Fibroblast of pulmonary artery (primary cell): Measurements from ENCODE around the gene C1orf52.

Source experiments
- DNase-seq: peaks from one replicate; pipeline ENCODE4 v3.0.0-alpha.2; 2010; ENCODE audit warnings: low read depth
- H3K4me3 ChIP-seq: replicated peaks from 2 replicates; pipeline ENCODE4 v1.5.1; 2011; ENCODE audit warnings: low read depth, mild to moderate bottlenecking, control low read depth, low read length, moderate library complexity
- TF ChIP-seq, protein P1 (sequence below): IDR thresholded peaks from 2 replicates; pipeline ENCODE4 v1.5.1; 2011; ENCODE audit warnings: mild to moderate bottlenecking, control low read depth, low read length, inconsistent platforms; ENCODE audit errors: missing control alignments

Gene C1orf52

DNA sequence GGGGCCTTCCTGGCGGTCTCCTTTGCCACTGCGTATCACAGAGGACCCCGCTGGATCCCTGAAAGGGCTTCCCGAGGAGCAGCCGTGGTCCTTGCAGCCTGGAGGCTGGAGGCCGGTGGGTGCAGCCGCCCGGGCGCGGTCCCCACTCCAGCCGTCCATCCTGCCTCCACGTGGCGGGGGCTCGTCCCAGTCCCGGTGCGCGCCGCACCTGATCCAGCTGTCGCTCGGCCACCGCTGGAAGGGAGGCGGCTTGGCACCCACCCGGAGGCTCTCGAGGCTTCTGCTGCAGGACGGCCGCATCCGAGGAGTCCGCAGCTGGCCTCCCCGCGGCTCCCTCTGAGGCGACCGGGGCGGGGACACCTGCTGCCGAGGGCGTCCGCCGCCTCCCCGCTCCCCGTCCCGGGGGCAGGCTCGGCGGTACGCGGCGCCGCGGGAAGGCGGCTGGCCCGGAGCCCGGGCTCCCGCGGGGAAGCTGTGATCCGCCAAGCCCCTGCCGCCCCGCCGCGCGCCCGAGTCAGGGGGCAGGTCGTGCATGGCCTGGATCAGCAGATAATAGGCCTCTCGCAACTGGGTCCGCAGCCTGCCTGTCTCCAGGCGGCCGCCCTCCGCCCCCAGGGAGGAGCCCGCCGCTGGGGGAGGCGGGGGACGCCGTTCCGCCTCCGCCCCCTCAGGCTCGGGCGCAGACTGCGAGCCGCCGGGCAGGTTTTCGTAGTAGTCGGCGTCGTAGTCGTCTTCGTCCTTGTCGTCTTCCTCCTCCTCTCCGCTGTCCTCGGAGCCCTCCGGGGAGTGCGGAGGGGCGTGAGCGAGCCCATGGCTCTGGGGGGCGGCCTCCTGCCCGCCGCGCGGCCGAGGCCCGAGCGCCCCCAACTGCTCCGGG is 58.8 kb downstream of the C1orf52 start, which contains the start of gene SYDE2:
Gene SYDE2 (minus strand): TSS at position 554 of the 877 bp plus-strand sequence. CDS start 20 bp downstream, at position 534.
- DNase-seq = peak; percentile 66
- peak within 1 kb of the TSS; percentile 70 for H3K4me3 ChIP-seq
- TF ChIP-seq, protein P1, sequence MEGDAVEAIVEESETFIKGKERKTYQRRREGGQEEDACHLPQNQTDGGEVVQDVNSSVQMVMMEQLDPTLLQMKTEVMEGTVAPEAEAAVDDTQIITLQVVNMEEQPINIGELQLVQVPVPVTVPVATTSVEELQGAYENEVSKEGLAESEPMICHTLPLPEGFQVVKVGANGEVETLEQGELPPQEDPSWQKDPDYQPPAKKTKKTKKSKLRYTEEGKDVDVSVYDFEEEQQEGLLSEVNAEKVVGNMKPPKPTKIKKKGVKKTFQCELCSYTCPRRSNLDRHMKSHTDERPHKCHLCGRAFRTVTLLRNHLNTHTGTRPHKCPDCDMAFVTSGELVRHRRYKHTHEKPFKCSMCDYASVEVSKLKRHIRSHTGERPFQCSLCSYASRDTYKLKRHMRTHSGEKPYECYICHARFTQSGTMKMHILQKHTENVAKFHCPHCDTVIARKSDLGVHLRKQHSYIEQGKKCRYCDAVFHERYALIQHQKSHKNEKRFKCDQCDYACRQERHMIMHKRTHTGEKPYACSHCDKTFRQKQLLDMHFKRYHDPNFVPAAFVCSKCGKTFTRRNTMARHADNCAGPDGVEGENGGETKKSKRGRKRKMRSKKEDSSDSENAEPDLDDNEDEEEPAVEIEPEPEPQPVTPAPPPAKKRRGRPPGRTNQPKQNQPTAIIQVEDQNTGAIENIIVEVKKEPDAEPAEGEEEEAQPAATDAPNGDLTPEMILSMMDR = no peak
